ENCODE measurements around the gene ARPC2. TPM values are rescaled to one million over a fixed set of nuclear protein-coding genes. Genes with fewer than 3 reads are reported as not detected.

The ARPC2 gene
- total and polyA plus RNA-seq, 4 donors, result 58.1 to 83.6 (median 73.7) TPM

- H3K4me1 ChIP-seq (ENCODE audit: control insufficient read depth in 4 of 4, insufficient read depth in 4 of 4, low read length in 3 of 4), result peaks cover 40 to 91% (median 77%) of the 10 kb centered on the region in 4 donors
- no peaks in the 10 kb centered on the region for H3K27me3 ChIP-seq (ENCODE audit: control insufficient read depth in 4 of 4, insufficient read depth in 4 of 4, low read length in 3 of 4)
- H3K27ac ChIP-seq (ENCODE audit: low read depth in 1 of 2, low read length in 2 of 2), result peak overlapping the region; percentile 80 to 84
- H3K4me3 ChIP-seq (ENCODE audit: low read depth in 1 of 3, low read length in 3 of 3), result no peak overlapping the region
- DNase-seq (ENCODE audit: low spot score), result peak; percentile 83
- no peaks in the 10 kb centered on the region for H3K9me3 ChIP-seq (ENCODE audit: control insufficient read depth in 4 of 4, low read length in 3 of 4)
- peak overlapping the region in 1 of 2 donors; percentile 79 for H3K9ac ChIP-seq (ENCODE audit: low read depth in 1 of 2, low read length in 2 of 2)
- TF ChIP-seq RAD21 (IDR thresholded peaks at IDR 0.05), result no peak
- TF ChIP-seq MAX (IDR thresholded peaks at IDR 0.05), result no peak
- TF ChIP-seq REST (IDR thresholded peaks at IDR 0.05), result no peak
- TF ChIP-seq ZBTB33 (IDR thresholded peaks at IDR 0.05), result no peak
- TF ChIP-seq ATF3 (IDR thresholded peaks at IDR 0.05), result no peak
- TF ChIP-seq JUND (IDR thresholded peaks at IDR 0.05), result peak; percentile 15 to 68
- peak; percentile 32 for TF ChIP-seq NR2F2 (IDR thresholded peaks at IDR 0.05)
- TF ChIP-seq HNF4G (IDR thresholded peaks at IDR 0.05), result peak; percentile 46
- TF ChIP-seq FOXA2 (IDR thresholded peaks at IDR 0.05), result no peak
- TF ChIP-seq EGR1 (IDR thresholded peaks at IDR 0.05; ENCODE audit: low read depth in 2 of 2), result no peak
- no peak for TF ChIP-seq TAF1 (conservative IDR thresholded peaks at IDR 0.05)
- no peak for TF ChIP-seq CTCF (IDR thresholded peaks at IDR 0.05; ENCODE audit: low read depth, low read length, missing input control)
- peak; percentile 39 to 74 for TF ChIP-seq HNF4A (conservative IDR thresholded peaks at IDR 0.05)
- TF ChIP-seq YY1 (IDR thresholded peaks at IDR 0.05), result peak; percentile 13
- TF ChIP-seq RXRA (IDR thresholded peaks at IDR 0.05), result no peak
- peak; percentile 60 for TF ChIP-seq SP1 (IDR thresholded peaks at IDR 0.05)
- 32% methylated on average over 11 of the region's 11 CpGs for WGBS
- no peaks in the 10 kb centered on the region for H3K36me3 ChIP-seq (ENCODE audit: control insufficient read depth in 4 of 4, insufficient read depth in 3 of 4, low read depth in 1 of 4, low read length in 3 of 4)
These were observed 69.8 kb downstream of the ARPC2 start for GRCh38 chr2:218286570-218287459.
